H9 (cell line): ENCODE results near the gene MPST. TPM values are rescaled to one million over a fixed set of nuclear protein-coding genes. Genes with fewer than 3 reads are reported as not detected.

Source experiments
- DNase-seq: peaks from one replicate; pipeline ENCODE4 v3.0.0-alpha.2; 2017
- H2AFZ ChIP-seq: one replicate; pipeline ENCODE4 v1.6.1; 2013; ENCODE audit warnings: mild to moderate bottlenecking, low read length, control low read depth, moderate library complexity
- H2AK5ac ChIP-seq: 2 replicates; pipeline ENCODE4 v1.6.1; 2013; ENCODE audit warnings: low read length, control low read depth, mixed read lengths; ENCODE audit not compliant: insufficient read length
- H2BK120ac ChIP-seq: one replicate; pipeline ENCODE4 v1.6.1; 2013; ENCODE audit warnings: low read depth, mild to moderate bottlenecking, low read length, control low read depth, inconsistent platforms; ENCODE audit not compliant: poor library complexity, severe bottlenecking
- H2BK12ac ChIP-seq: 2 replicates; pipeline ENCODE4 v1.6.1; 2013; ENCODE audit warnings: low read length, control low read depth, mixed read lengths, low read depth; ENCODE audit not compliant: insufficient read length
- H2BK15ac ChIP-seq: 2 replicates; pipeline ENCODE4 v1.6.1; 2013; ENCODE audit warnings: low read depth, low read length, control low read depth
- H2BK20ac ChIP-seq: one replicate; pipeline ENCODE4 v1.6.1; 2013; ENCODE audit warnings: low read depth, mild to moderate bottlenecking, low read length, control low read depth, inconsistent platforms; ENCODE audit not compliant: poor library complexity, severe bottlenecking
- H2BK5ac ChIP-seq: 2 replicates; pipeline ENCODE4 v1.6.1; 2013; ENCODE audit warnings: low read length, control low read depth, mixed read lengths; ENCODE audit not compliant: insufficient read length
- H3K14ac ChIP-seq: 2 replicates; pipeline ENCODE4 v1.6.1; 2013; ENCODE audit warnings: low read length, control low read depth; ENCODE audit not compliant: insufficient read depth
- H3K18ac ChIP-seq: 2 replicates; pipeline ENCODE4 v1.6.1; 2013; ENCODE audit warnings: low read depth, mild to moderate bottlenecking, mixed read lengths, low read length, control low read depth; ENCODE audit not compliant: insufficient read length
- H3K23ac ChIP-seq: 2 replicates; pipeline ENCODE4 v1.6.1; 2013; ENCODE audit warnings: low read length, control low read depth, mixed read lengths, low read depth; ENCODE audit not compliant: insufficient read length
- H3K23me2 ChIP-seq: 2 replicates; pipeline ENCODE4 v1.6.1; 2013; ENCODE audit warnings: low read depth, mild to moderate bottlenecking, mixed read lengths, low read length, control low read depth; ENCODE audit not compliant: insufficient read length, poor library complexity, severe bottlenecking
- H3K27ac ChIP-seq: 2 replicates; pipeline ENCODE4 v1.5.1; 2013; ENCODE audit warnings: low read length, control low read depth, mixed read lengths, low read depth; ENCODE audit not compliant: insufficient read length
- H3K27me3 ChIP-seq: 2 replicates; pipeline ENCODE4 v1.6.1; 2013; ENCODE audit warnings: low read length, control low read depth, inconsistent platforms; ENCODE audit not compliant: insufficient read depth
- H3K4ac ChIP-seq: 2 replicates; pipeline ENCODE4 v1.6.1; 2013; ENCODE audit warnings: low read depth, mild to moderate bottlenecking, control low read depth, inconsistent platforms, low read length, moderate library complexity
- H3K4me1 ChIP-seq: 2 replicates; pipeline ENCODE4 v1.6.1; 2013; ENCODE audit warnings: low read length, control low read depth, inconsistent platforms; ENCODE audit not compliant: insufficient read depth
- H3K4me2 ChIP-seq: 2 replicates; pipeline ENCODE4 v1.6.1; 2013; ENCODE audit warnings: low read length, control low read depth, mixed read lengths; ENCODE audit not compliant: insufficient read length, insufficient read depth
- H3K56ac ChIP-seq: 2 replicates; pipeline ENCODE4 v1.6.1; 2013; ENCODE audit warnings: low read depth, mild to moderate bottlenecking, mixed read lengths, low read length, control low read depth; ENCODE audit not compliant: insufficient read length
- H3K79me1 ChIP-seq: 2 replicates; pipeline ENCODE4 v1.6.1; 2013; ENCODE audit warnings: low read depth, mild to moderate bottlenecking, moderate library complexity, low read length, control low read depth, inconsistent platforms; ENCODE audit not compliant: insufficient read depth, poor library complexity, severe bottlenecking
- H3K79me2 ChIP-seq: 2 replicates; pipeline ENCODE4 v1.6.1; 2013; ENCODE audit warnings: low read length, control low read depth, inconsistent platforms; ENCODE audit not compliant: insufficient read depth
- H3K9ac ChIP-seq: 2 replicates; pipeline ENCODE4 v1.6.1; 2013; ENCODE audit warnings: low read length, control low read depth, mixed read lengths; ENCODE audit not compliant: insufficient read length; ENCODE audit errors: extremely low read depth
- H3K9me3 ChIP-seq: one replicate; pipeline ENCODE4 v1.6.1; 2013; ENCODE audit warnings: low read depth, low read length, inconsistent platforms; ENCODE audit not compliant: control insufficient read depth
- H3T11ph ChIP-seq: one replicate; pipeline ENCODE4 v1.6.1; 2013; ENCODE audit warnings: mild to moderate bottlenecking, low read length, control low read depth, inconsistent platforms
- H4K20me1 ChIP-seq: one replicate; pipeline ENCODE4 v1.6.1; 2013; ENCODE audit not compliant: control insufficient read depth, insufficient read length, insufficient read depth
- H4K5ac ChIP-seq: 2 replicates; pipeline ENCODE4 v1.6.1; 2013; ENCODE audit warnings: low read depth, mild to moderate bottlenecking, mixed read lengths, low read length, control low read depth; ENCODE audit not compliant: insufficient read length
- H4K8ac ChIP-seq: replicated peaks from 2 replicates; pipeline ENCODE4 v1.6.1; 2013; ENCODE audit warnings: low read length, control low read depth, mixed read lengths, low read depth; ENCODE audit not compliant: insufficient read length
- H4K91ac ChIP-seq: 2 replicates; pipeline ENCODE4 v1.6.1; 2013; ENCODE audit warnings: low read depth, mild to moderate bottlenecking, moderate library complexity, mixed read lengths, low read length, control low read depth; ENCODE audit not compliant: insufficient read length
- H3K27ac Mint-ChIP-seq, 3 experiments: 2 replicates in 2 of 3; 3 replicates in 1 of 3; pipeline ENCODE4 v1.8.0; 2020 to 2021; ENCODE audit warnings: mixed read lengths in 3 of 3, mild to moderate bottlenecking in 1 of 3, moderate library complexity in 1 of 3
- H3K27me3 Mint-ChIP-seq: 2 replicates; pipeline ENCODE4 v1.8.0; 2021; ENCODE audit warnings: low read depth, mild to moderate bottlenecking, moderate library complexity, mixed read lengths
- H3K36me3 Mint-ChIP-seq, 3 experiments: 2 replicates in 2 of 3; 3 replicates in 1 of 3; pipeline ENCODE4 v1.8.0; 2020 to 2021; ENCODE audit warnings: low read depth in 3 of 3, mixed read lengths in 3 of 3; ENCODE audit not compliant: insufficient read depth in 1 of 3
- H3K4me1 Mint-ChIP-seq, 2 experiments: 2 replicates each; pipeline ENCODE4 v1.8.0; 2020; ENCODE audit warnings: mixed read lengths in 2 of 2
- H3K4me3 Mint-ChIP-seq, 2 experiments: 2 replicates in 1 of 2; 3 replicates in 1 of 2; pipeline ENCODE4 v1.8.0; 2020 to 2021; ENCODE audit warnings: mild to moderate bottlenecking in 2 of 2, mixed read lengths in 2 of 2, moderate library complexity in 1 of 2
- H3K9me3 Mint-ChIP-seq, 2 experiments: 2 replicates in 1 of 2; 3 replicates in 1 of 2; pipeline ENCODE4 v1.8.0; 2020; ENCODE audit warnings: mild to moderate bottlenecking in 2 of 2, mixed read lengths in 2 of 2, moderate library complexity in 1 of 2
- WGBS: extraction: QIAGEN DNeasy Blood & Tissue Kit; methylation state at CpG from one replicate; pipeline ENCODE4 v1.1.7; 2013; ENCODE audit warnings: missing lambda C conversion rate, low lambda C conversion rate, mixed read lengths; ENCODE audit not compliant: insufficient read length; ENCODE audit errors: extremely low coverage; 5-methylcytosine and 5-hydroxymethylcytosine counted together
- total RNA-seq: library from RNA; stranded (reverse); gene quantifications from 2 replicates; pipeline ENCODE4 v1.2.1, GENCODE V29; 2021
- TF ChIP-seq, protein P1 (sequence below): fragments of 200-600 bp; sonication (generic); conservative IDR thresholded peaks from 3 replicates; pipeline ENCODE4 v1.8.0; 2021; ENCODE audit warnings: antibody characterized with exemption, mild to moderate bottlenecking

The MPST gene
- total RNA-seq, 1 experiment from 2014 or later: 70.5 TPM

DNA sequence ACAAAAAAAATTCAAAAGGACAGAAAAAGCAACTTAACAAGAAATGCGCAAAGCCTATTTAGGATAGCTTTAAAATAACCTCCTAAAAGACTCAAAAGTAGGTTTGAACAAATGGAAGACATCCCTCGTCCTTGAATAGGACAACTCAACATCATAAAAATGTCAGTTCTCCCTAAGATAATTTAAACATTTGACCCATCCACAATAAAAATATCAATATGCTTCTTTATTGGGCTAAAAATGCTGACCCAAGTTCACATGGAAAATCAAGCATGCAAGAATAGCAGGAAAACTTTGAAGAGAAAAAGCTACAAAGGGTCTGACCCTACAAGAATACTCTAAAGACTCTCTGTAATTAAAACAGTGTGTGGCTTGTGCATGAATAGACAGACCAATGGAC is 19.9 kb downstream of the MPST start:
- no peak overlapping the region for H2BK15ac ChIP-seq
- no peak overlapping the region for H3K4me3 Mint-ChIP-seq

More for the DNA sequence above, 19.9 kb downstream of the MPST start:
- H3K9ac ChIP-seq: no peak overlapping the region
- WGBS: no CpG with 5 or more reads among the region's 2 CpGs
- H2BK5ac ChIP-seq: no peak overlapping the region
- no peak overlapping the region for H2BK12ac ChIP-seq
- H3K4me1 Mint-ChIP-seq: peaks cover 16 to 20% of the 10 kb centered on the region in 2 experiments
- H3K79me1 ChIP-seq: no peaks in the 10 kb centered on the region
- no peak overlapping the region for H3K14ac ChIP-seq
- H3K18ac ChIP-seq: no peak overlapping the region
- H2AK5ac ChIP-seq: no peak overlapping the region
- H3K27ac Mint-ChIP-seq: no peak overlapping the region
- no peak overlapping the region for H3K4ac ChIP-seq
- no peak overlapping the region for H3K27ac ChIP-seq
- no peak overlapping the region for H3K56ac ChIP-seq
- H3K9me3 Mint-ChIP-seq: no peaks in the 10 kb centered on the region
- H3K23me2 ChIP-seq: no peaks in the 10 kb centered on the region
- peaks cover 34% of the 10 kb centered on the region for H3K27me3 Mint-ChIP-seq
- no peak overlapping the region for H2BK20ac ChIP-seq
- no peaks in the 10 kb centered on the region for H3K27me3 ChIP-seq
- no peaks in the 10 kb centered on the region for H3K9me3 ChIP-seq
- no peaks in the 10 kb centered on the region for H3K36me3 Mint-ChIP-seq
- no peak overlapping the region for H4K91ac ChIP-seq
- no peaks in the 10 kb centered on the region for H3K79me2 ChIP-seq
- no peak for DNase-seq
- H4K8ac ChIP-seq: no peak overlapping the region
- H3K4me1 ChIP-seq: no peaks in the 10 kb centered on the region; the same call in 1 of the 2 replicates
- H3K4me2 ChIP-seq: no peak overlapping the region
- no peak overlapping the region for H4K5ac ChIP-seq
- TF ChIP-seq, protein P1, sequence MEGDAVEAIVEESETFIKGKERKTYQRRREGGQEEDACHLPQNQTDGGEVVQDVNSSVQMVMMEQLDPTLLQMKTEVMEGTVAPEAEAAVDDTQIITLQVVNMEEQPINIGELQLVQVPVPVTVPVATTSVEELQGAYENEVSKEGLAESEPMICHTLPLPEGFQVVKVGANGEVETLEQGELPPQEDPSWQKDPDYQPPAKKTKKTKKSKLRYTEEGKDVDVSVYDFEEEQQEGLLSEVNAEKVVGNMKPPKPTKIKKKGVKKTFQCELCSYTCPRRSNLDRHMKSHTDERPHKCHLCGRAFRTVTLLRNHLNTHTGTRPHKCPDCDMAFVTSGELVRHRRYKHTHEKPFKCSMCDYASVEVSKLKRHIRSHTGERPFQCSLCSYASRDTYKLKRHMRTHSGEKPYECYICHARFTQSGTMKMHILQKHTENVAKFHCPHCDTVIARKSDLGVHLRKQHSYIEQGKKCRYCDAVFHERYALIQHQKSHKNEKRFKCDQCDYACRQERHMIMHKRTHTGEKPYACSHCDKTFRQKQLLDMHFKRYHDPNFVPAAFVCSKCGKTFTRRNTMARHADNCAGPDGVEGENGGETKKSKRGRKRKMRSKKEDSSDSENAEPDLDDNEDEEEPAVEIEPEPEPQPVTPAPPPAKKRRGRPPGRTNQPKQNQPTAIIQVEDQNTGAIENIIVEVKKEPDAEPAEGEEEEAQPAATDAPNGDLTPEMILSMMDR: no peak
- no peak overlapping the region for H3T11ph ChIP-seq
- H2AFZ ChIP-seq: no peak overlapping the region
- H4K20me1 ChIP-seq: no peaks in the 10 kb centered on the region
- H2BK120ac ChIP-seq: no peak overlapping the region
- no peak overlapping the region for H3K23ac ChIP-seq
